ENCODE data around the gene ELF2. TPM values are rescaled to one million over a fixed set of nuclear protein-coding genes. Genes with fewer than 3 reads are reported as not detected.
"Not testable (repeated sequence)": the region's sequence is repeated elsewhere in the genome, so short reads cannot be mapped to it uniquely, and the experiment has no call there.

ELF2 gene
- total RNA-seq, 1 donor from 2014 or later, result 25.1 TPM

DNA sequence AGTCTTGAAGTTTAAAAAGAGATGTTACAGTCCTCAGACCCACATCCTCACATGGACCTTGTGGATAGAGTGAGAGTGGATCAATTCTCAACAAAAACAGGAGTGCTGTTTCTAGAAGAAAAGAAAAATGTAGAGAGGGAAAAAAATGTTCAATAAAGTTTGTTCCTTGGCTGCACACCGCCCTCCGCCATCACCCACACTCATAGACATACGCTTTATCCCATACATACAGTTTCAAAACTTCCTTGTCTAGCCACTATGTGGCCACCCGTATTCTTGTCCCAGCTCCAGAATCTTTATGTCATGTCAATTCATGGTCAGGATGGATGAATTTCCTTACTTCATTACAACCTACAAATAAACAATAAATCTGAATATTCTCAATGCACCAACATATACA lies 23.5 kb upstream of the ELF2 start:
- Histone ChIP-seq H3K9me3 (ENCODE audit: insufficient read depth, low read depth, low read length) (no peaks in the 10 kb centered on the region), H3K4me1 (ENCODE audit: insufficient read depth, low read length) (no peaks in the 10 kb centered on the region), H4K20me1 (ENCODE audit: insufficient read depth, low read length) (no peaks in the 10 kb centered on the region), H2AFZ (ENCODE audit: low read depth, low read length) (no peak overlapping the region), H3K36me3 (ENCODE audit: insufficient read depth, low read length) (no peaks in the 10 kb centered on the region), H3K4me3 (ENCODE audit: insufficient read depth, low read depth, low read length) (no peak overlapping the region), H3K27me3 (ENCODE audit: insufficient read depth, low read length) (peaks cover 3% of the 10 kb centered on the region), H3K9ac (ENCODE audit: low read length) (no peak overlapping the region), H3K27ac (ENCODE audit: low read depth, low read length) (no peak overlapping the region), H3K79me2 (ENCODE audit: insufficient read depth, low read length) (no peaks in the 10 kb centered on the region), H3K4me2 (ENCODE audit: low read length) (no peak overlapping the region)
- Mint-ChIP-seq H3K4me1 (ENCODE audit: low read depth, unreplicated experiment) (no peaks in the 10 kb centered on the region), H3K27me3 (ENCODE audit: low read depth, unreplicated experiment) (no peaks in the 10 kb centered on the region), H3K27ac (ENCODE audit: unreplicated experiment) (no peak overlapping the region), H3K4me3 (ENCODE audit: unreplicated experiment) (no peak overlapping the region), H3K36me3 (ENCODE audit: low read depth, unreplicated experiment) (no peaks in the 10 kb centered on the region), H3K9me3 (ENCODE audit: unreplicated experiment) (no peaks in the 10 kb centered on the region)
- DNase-seq (ENCODE audit: low read depth), result no peak
- FAIRE-seq, result no peak
- TF ChIP-seq EZH2 (IDR thresholded peaks at IDR 0.05; ENCODE audit: insufficient read depth, low read length), result no peak
- TF ChIP-seq CTCF (IDR thresholded peaks at IDR 0.05; ENCODE audit: insufficient read depth, low read depth, low read length), result no peak

- H3K4me3 Mint-ChIP-seq (ENCODE audit: unreplicated experiment), result no peak overlapping the region
These were observed 23.1 kb upstream of the ELF2 start for GRCh38 chr4:139200102-139200501.

DNA sequence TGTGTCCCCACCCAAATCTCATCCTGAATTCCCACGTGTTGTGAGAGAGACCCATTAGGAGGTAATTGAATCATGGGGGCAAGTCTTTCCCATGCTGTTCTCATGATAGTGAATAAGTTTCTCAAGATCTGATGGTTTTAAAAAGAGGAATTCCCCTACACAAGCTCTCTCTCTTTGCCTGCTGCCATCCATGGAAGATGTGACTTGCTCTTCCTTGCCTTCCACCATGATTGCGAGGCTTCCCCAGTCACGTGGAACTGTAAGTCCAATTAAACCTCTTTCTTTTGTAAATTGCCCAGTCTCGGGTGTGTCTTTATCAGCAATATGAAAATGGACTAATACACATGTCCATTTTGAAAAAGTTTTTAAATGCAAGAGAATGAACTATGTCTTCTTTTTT lies 20.2 kb upstream of the ELF2 start:
- H3K4me1 Mint-ChIP-seq (ENCODE audit: low read depth, unreplicated experiment); H3K27ac ChIP-seq (ENCODE audit: low read depth, low read length); H3K4me2 ChIP-seq (ENCODE audit: low read length); H3K9ac ChIP-seq (ENCODE audit: low read length); H3K27me3 ChIP-seq (ENCODE audit: insufficient read depth, low read length); H3K4me3 Mint-ChIP-seq (ENCODE audit: unreplicated experiment); H3K4me1 ChIP-seq (ENCODE audit: insufficient read depth, low read length); H2AFZ ChIP-seq (ENCODE audit: low read depth, low read length); DNase-seq (ENCODE audit: low read depth); H3K27me3 Mint-ChIP-seq (ENCODE audit: low read depth, unreplicated experiment); H3K36me3 ChIP-seq (ENCODE audit: insufficient read depth, low read length); H3K4me3 ChIP-seq (ENCODE audit: insufficient read depth, low read depth, low read length); H3K9me3 ChIP-seq (ENCODE audit: insufficient read depth, low read depth, low read length); FAIRE-seq; H3K36me3 Mint-ChIP-seq (ENCODE audit: low read depth, unreplicated experiment); H3K79me2 ChIP-seq (ENCODE audit: insufficient read depth, low read length); H4K20me1 ChIP-seq (ENCODE audit: insufficient read depth, low read length); H3K27ac Mint-ChIP-seq (ENCODE audit: unreplicated experiment); H3K9me3 Mint-ChIP-seq (ENCODE audit: unreplicated experiment): not testable (repeated sequence)

More at GRCh38 chr4:139200102-139200501, 23.1 kb upstream of the ELF2 start:
- Histone ChIP-seq H3K9me3 (ENCODE audit: insufficient read depth, low read depth, low read length) (no peaks in the 10 kb centered on the region), H3K27me3 (ENCODE audit: insufficient read depth, low read length) (peaks cover 3% of the 10 kb centered on the region), H4K20me1 (ENCODE audit: insufficient read depth, low read length) (no peaks in the 10 kb centered on the region), H2AFZ (ENCODE audit: low read depth, low read length) (no peak overlapping the region), H3K9ac (ENCODE audit: low read length) (no peak overlapping the region), H3K4me2 (ENCODE audit: low read length) (no peak overlapping the region), H3K4me1 (ENCODE audit: insufficient read depth, low read length) (no peaks in the 10 kb centered on the region), H3K36me3 (ENCODE audit: insufficient read depth, low read length) (no peaks in the 10 kb centered on the region), H3K27ac (ENCODE audit: low read depth, low read length) (no peak overlapping the region), H3K79me2 (ENCODE audit: insufficient read depth, low read length) (no peaks in the 10 kb centered on the region), H3K4me3 (ENCODE audit: insufficient read depth, low read depth, low read length) (no peak overlapping the region)
- no peaks in the 10 kb centered on the region for H3K36me3 Mint-ChIP-seq (ENCODE audit: low read depth, unreplicated experiment)
- FAIRE-seq (no peak), DNase-seq (ENCODE audit: low read depth) (no peak)
- no peak for TF ChIP-seq EZH2 (IDR thresholded peaks at IDR 0.05; ENCODE audit: insufficient read depth, low read length)
- TF ChIP-seq CTCF (IDR thresholded peaks at IDR 0.05; ENCODE audit: insufficient read depth, low read depth, low read length), result no peak
- H3K4me1 Mint-ChIP-seq (ENCODE audit: low read depth, unreplicated experiment), result no peaks in the 10 kb centered on the region
- no peaks in the 10 kb centered on the region for H3K9me3 Mint-ChIP-seq (ENCODE audit: unreplicated experiment)
- no peak overlapping the region for H3K27ac Mint-ChIP-seq (ENCODE audit: unreplicated experiment)
- H3K27me3 Mint-ChIP-seq (ENCODE audit: low read depth, unreplicated experiment), result no peaks in the 10 kb centered on the region
